Measurements from ENCODE around the gene RHBDL3. TPM values are rescaled to one million over a fixed set of nuclear protein-coding genes. Genes with fewer than 3 reads are reported as not detected.

RHBDL3 gene
- total RNA-seq, 1 experiment from 2014 or later = 0.24 TPM

GRCh38 chr17:32335046-32335445 is 69.4 kb downstream of the RHBDL3 start:
- BruUV-seq (replicated peaks) = no TSS peak
- H3K4me1 Mint-ChIP-seq (ENCODE audit: low read depth, unreplicated experiment) = no peaks in the 10 kb centered on the region
- no peak overlapping the region for H3K27ac Mint-ChIP-seq (ENCODE audit: unreplicated experiment)
- CTCF ChIA-PET = no interaction called here
- intact Hi-C loops (cut with micrococcal nuclease; ENCODE audit: unreplicated experiment) = no loop called here
- no peak overlapping the region for H3K4me3 Mint-ChIP-seq (ENCODE audit: low read depth, unreplicated experiment)
- no peak for DNase-seq
- H3K9me3 Mint-ChIP-seq (ENCODE audit: low read depth, unreplicated experiment) = no peaks in the 10 kb centered on the region
- H3K36me3 Mint-ChIP-seq (ENCODE audit: insufficient read depth, unreplicated experiment) = peaks cover 9% of the 10 kb centered on the region
- H3K27me3 Mint-ChIP-seq (ENCODE audit: unreplicated experiment) = no peaks in the 10 kb centered on the region
- TF ChIP-seq CTCF (IDR thresholded peaks at IDR 0.05; ENCODE audit: unreplicated experiment) = no peak

- CTCF ChIA-PET = no interaction called here
- Mint-ChIP-seq H3K4me3 (ENCODE audit: low read depth, unreplicated experiment) (no peak overlapping the region), H3K4me1 (ENCODE audit: low read depth, unreplicated experiment) (peaks cover 2% of the 10 kb centered on the region), H3K36me3 (ENCODE audit: insufficient read depth, unreplicated experiment) (peaks cover 15% of the 10 kb centered on the region), H3K27me3 (ENCODE audit: unreplicated experiment) (no peaks in the 10 kb centered on the region), H3K27ac (ENCODE audit: unreplicated experiment) (no peak overlapping the region), H3K9me3 (ENCODE audit: low read depth, unreplicated experiment) (no peaks in the 10 kb centered on the region)
- no TSS peak for BruUV-seq (replicated peaks)
- intact Hi-C loops (cut with micrococcal nuclease; ENCODE audit: unreplicated experiment) = no loop called here
- no peak for DNase-seq
- no peak for TF ChIP-seq CTCF (IDR thresholded peaks at IDR 0.05; ENCODE audit: unreplicated experiment)
Observed at GRCh38 chr17:32335687-32336086, 70.1 kb downstream of the RHBDL3 start.

GRCh38 chr17:32341141-32341856 is 75.7 kb downstream of the RHBDL3 start:
- Mint-ChIP-seq H3K4me3 (ENCODE audit: low read depth, unreplicated experiment) (peak overlapping the region; percentile 95), H3K9me3 (ENCODE audit: low read depth, unreplicated experiment) (no peaks in the 10 kb centered on the region), H3K27me3 (ENCODE audit: unreplicated experiment) (no peaks in the 10 kb centered on the region), H3K4me1 (ENCODE audit: low read depth, unreplicated experiment) (peaks cover 32% of the 10 kb centered on the region), H3K36me3 (ENCODE audit: insufficient read depth, unreplicated experiment) (peaks cover 31% of the 10 kb centered on the region), H3K27ac (ENCODE audit: unreplicated experiment) (peak overlapping the region; percentile 89)
- BruUV-seq (replicated peaks) = TSS peak; percentile 34
- CTCF ChIA-PET = interaction anchor here (0.7 to 0.9 kb wide), 2 partner anchors 103 to 126 kb away, joined by 3 read pairs; partner anchors contain the start of gene PSMD11
- intact Hi-C loops (cut with micrococcal nuclease; ENCODE audit: unreplicated experiment) = no loop called here
- peak; percentile 17 for DNase-seq
- peak; percentile 14 for TF ChIP-seq CTCF (IDR thresholded peaks at IDR 0.05; ENCODE audit: unreplicated experiment)

GRCh38 chr17:32341857-32342602 is 76.4 kb downstream of the RHBDL3 start, which contains the start of gene C17orf75:
Gene C17orf75 (minus strand): TSS chr17:32342173. CDS start chr17:32342139, 34 bp downstream.
- CTCF ChIA-PET = interaction anchor here (0.6 kb wide), 1 partner anchor 342 kb away, joined by 3 read pairs; no protein-coding TSS in a partner anchor
- no peak for TF ChIP-seq CTCF (IDR thresholded peaks at IDR 0.05; ENCODE audit: unreplicated experiment)
- no peaks in the 10 kb centered on the region for H3K27me3 Mint-ChIP-seq (ENCODE audit: unreplicated experiment)
- no peaks in the 10 kb centered on the region for H3K9me3 Mint-ChIP-seq (ENCODE audit: low read depth, unreplicated experiment)
- peak within 1 kb of the TSS; percentile 95 for H3K4me3 Mint-ChIP-seq (ENCODE audit: low read depth, unreplicated experiment)
- intact Hi-C loops (cut with micrococcal nuclease; ENCODE audit: unreplicated experiment) = no loop called here
- H3K36me3 Mint-ChIP-seq (ENCODE audit: insufficient read depth, unreplicated experiment) = peaks cover 31% of the 10 kb centered on the region
- DNase-seq = peak; percentile 87
- peaks cover 32% of the 10 kb centered on the region for H3K4me1 Mint-ChIP-seq (ENCODE audit: low read depth, unreplicated experiment)
- BruUV-seq (replicated peaks) = no TSS peak
- peak within 1 kb of the TSS; percentile 89 for H3K27ac Mint-ChIP-seq (ENCODE audit: unreplicated experiment)
